ENCODE measurements around the gene CHD3.

DNA sequence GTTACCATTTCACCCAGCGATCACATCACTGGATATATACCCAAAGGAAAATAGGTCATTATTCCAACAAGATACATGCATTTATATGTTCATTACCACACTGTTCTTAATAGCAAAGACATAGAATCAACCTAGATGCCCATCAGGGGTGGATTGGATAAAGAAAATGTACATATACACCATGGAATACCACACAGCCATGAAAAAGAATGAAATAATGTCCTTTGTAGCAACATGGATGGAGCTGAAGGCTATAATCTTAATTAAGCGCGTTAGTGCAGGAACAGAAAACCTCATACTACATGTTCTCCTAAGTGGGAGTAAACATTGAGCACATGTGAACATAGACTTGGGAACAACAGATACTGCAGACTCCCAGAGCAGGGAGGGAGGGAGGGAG lies 62.0 kb downstream of the CHD3 start:
- no peak for TF ChIP-seq POLR2A (IDR thresholded peaks at IDR 0.05)
- TF ChIP-seq, protein P1, sequence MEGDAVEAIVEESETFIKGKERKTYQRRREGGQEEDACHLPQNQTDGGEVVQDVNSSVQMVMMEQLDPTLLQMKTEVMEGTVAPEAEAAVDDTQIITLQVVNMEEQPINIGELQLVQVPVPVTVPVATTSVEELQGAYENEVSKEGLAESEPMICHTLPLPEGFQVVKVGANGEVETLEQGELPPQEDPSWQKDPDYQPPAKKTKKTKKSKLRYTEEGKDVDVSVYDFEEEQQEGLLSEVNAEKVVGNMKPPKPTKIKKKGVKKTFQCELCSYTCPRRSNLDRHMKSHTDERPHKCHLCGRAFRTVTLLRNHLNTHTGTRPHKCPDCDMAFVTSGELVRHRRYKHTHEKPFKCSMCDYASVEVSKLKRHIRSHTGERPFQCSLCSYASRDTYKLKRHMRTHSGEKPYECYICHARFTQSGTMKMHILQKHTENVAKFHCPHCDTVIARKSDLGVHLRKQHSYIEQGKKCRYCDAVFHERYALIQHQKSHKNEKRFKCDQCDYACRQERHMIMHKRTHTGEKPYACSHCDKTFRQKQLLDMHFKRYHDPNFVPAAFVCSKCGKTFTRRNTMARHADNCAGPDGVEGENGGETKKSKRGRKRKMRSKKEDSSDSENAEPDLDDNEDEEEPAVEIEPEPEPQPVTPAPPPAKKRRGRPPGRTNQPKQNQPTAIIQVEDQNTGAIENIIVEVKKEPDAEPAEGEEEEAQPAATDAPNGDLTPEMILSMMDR (IDR thresholded peaks at IDR 0.05 in 4 of 5, conservative IDR thresholded peaks at IDR 0.05 in 1 of 5) = no peak
